Stimulated activated CD4-positive, alpha-beta T cell treated with anti-CD3 and anti-CD28 coated beads, Interleukin-2, amount 100 ng/mL, for 48 hours (primary cell): Measurements from ENCODE around the gene PITPNM1.
"Not testable (repeated sequence)": the region's sequence is repeated elsewhere in the genome, so short reads cannot be mapped to it uniquely, and the experiment has no call there.

Experiments used
- DNase-seq, 2 donors: peaks; one replicate each; pipeline ENCODE4 v3.0.0-alpha.2; 2020

Gene PITPNM1

GRCh38 chr11:67486481-67487195 is 18.5 kb downstream of the PITPNM1 start:
- peak; percentile 42 to 45 for DNase-seq

GRCh38 chr11:67485873-67486361 is 19.2 kb downstream of the PITPNM1 start:
- DNase-seq: peak; percentile 46 to 58

- DNase-seq: peak; percentile 61 to 64
Observed at GRCh38 chr11:67484847-67485311, 20.3 kb downstream of the PITPNM1 start.

GRCh38 chr11:67483831-67484665 is 21.1 kb downstream of the PITPNM1 start:
- DNase-seq: peak; percentile 27 to 30

GRCh38 chr11:67482827-67483798 is 22.1 kb downstream of the PITPNM1 start, which contains the start of gene AIP:
TSS of gene AIP (plus strand) at chr11:67483026. CDS start at chr11:67483159, 133 bp downstream.
- peak; percentile 93 to 96 for DNase-seq

- DNase-seq: no peak
Observed at GRCh38 chr11:67482275-67482826, 22.8 kb downstream of the PITPNM1 start.

- DNase-seq: not testable (repeated sequence)
Observed at GRCh38 chr11:67477344-67478050, 27.7 kb downstream of the PITPNM1 start.

- DNase-seq: not testable (repeated sequence)
Observed at GRCh38 chr11:67476692-67477091, 28.5 kb downstream of the PITPNM1 start.

GRCh38 chr11:67472882-67473281 is 32.3 kb downstream of the PITPNM1 start:
- DNase-seq: no peak

- DNase-seq: no peak
Observed at GRCh38 chr11:67470337-67471002, 34.7 kb downstream of the PITPNM1 start.

GRCh38 chr11:67469508-67469811 is 35.7 kb downstream of the PITPNM1 start:
- no peak for DNase-seq

GRCh38 chr11:67468759-67469507 is 36.2 kb downstream of the PITPNM1 start, which contains the start of gene TMEM134:
TSS of gene TMEM134 (minus strand) at chr11:67469251. CDS start at chr11:67469192, 59 bp downstream.
- peak; percentile 91 to 97 for DNase-seq

GRCh38 chr11:67468456-67468758 is 36.8 kb downstream of the PITPNM1 start:
- DNase-seq: peak in 1 of 2 donors; percentile 22

GRCh38 chr11:67468056-67468455 is 37.1 kb downstream of the PITPNM1 start:
- DNase-seq: no peak

GRCh38 chr11:67466962-67467771 is 38.0 kb downstream of the PITPNM1 start:
- DNase-seq: no peak

- DNase-seq: no peak
Observed at GRCh38 chr11:67466367-67466766, 38.8 kb downstream of the PITPNM1 start.

- DNase-seq: not testable (repeated sequence)
Observed at GRCh38 chr11:67465530-67465929, 39.6 kb downstream of the PITPNM1 start.

GRCh38 chr11:67465189-67465510 is 40.0 kb downstream of the PITPNM1 start:
- no peak for DNase-seq

GRCh38 chr11:67464411-67465188 is 40.6 kb downstream of the PITPNM1 start:
- peak; percentile 88 to 92 for DNase-seq
